GM12878 (cell line): Measurements from ENCODE around the gene SEMA4D.

Experiments
- CBX5 ChIP-seq: sonication (generic); IDR thresholded peaks from 2 replicates; pipeline ENCODE4 v1.6.1; 2016; ENCODE audit warnings: low read depth, moderate library complexity, mild to moderate bottlenecking, inconsistent platforms
- CTCF ChIP-seq, 3 experiments: IDR thresholded peaks in 2 of 3; conservative IDR thresholded peaks in 1 of 3; 2 replicates each; pipeline ENCODE4 v1.5.1; 2011; ENCODE audit warnings: low read depth in 3 of 3, low read length in 3 of 3, mild to moderate bottlenecking in 3 of 3, control low read depth in 2 of 3, moderate library complexity in 2 of 3, inconsistent platforms in 1 of 3, mixed read lengths in 1 of 3; ENCODE audit not compliant: control insufficient read depth in 2 of 3, insufficient read depth in 1 of 3; ENCODE audit errors: extremely low read depth in 1 of 3
- EP300 ChIP-seq, 2 experiments: fragments of 150-350 bp in 1 of 2; IDR thresholded peaks; 2 replicates each; pipeline ENCODE4 v1.6.1; 2011 to 2012; ENCODE audit warnings: low read depth in 2 of 2, low read length in 2 of 2, borderline replicate concordance in 1 of 2, improper control_type of control experiment in 1 of 2, inconsistent platforms in 1 of 2; ENCODE audit not compliant: control insufficient read depth in 1 of 2
- KAT2A ChIP-seq: conservative IDR thresholded peaks from 2 replicates; pipeline ENCODE4 v1.6.1; 2011; ENCODE audit warnings: low read depth, low read length; ENCODE audit not compliant: control insufficient read depth
- MAX ChIP-seq: IDR thresholded peaks from 2 replicates; pipeline ENCODE4 v1.6.1; 2012; ENCODE audit warnings: low read depth, low read length, improper control_type of control experiment
- NR2C2 ChIP-seq: IDR thresholded peaks from 2 replicates; pipeline ENCODE4 v1.6.1; 2011; ENCODE audit warnings: borderline replicate concordance, low read depth; ENCODE audit not compliant: control insufficient read depth, insufficient read length
- REST ChIP-seq: IDR thresholded peaks from 2 replicates; pipeline ENCODE4 v1.6.1; 2012; ENCODE audit warnings: mild to moderate bottlenecking, low read depth, low read length

- TF ChIP-seq CTCF (IDR thresholded peaks at IDR 0.05 in 2 of 3, conservative IDR thresholded peaks at IDR 0.05 in 1 of 3; ENCODE audit: control insufficient read depth in 2 of 3, extremely low read depth in 1 of 3, insufficient read depth in 1 of 3, low read depth in 3 of 3, low read length in 3 of 3) = no peak
- no peak for TF ChIP-seq KAT2A
- TF ChIP-seq EP300 (IDR thresholded peaks at IDR 0.05; ENCODE audit: borderline replicate concordance in 1 of 2, control insufficient read depth in 1 of 2, low read depth in 2 of 2, low read length in 2 of 2) = no peak
- no peak for TF ChIP-seq MAX
- no peak for TF ChIP-seq REST
- TF ChIP-seq NR2C2 = no peak
- TF ChIP-seq CBX5 = no peak
Observed at GRCh38 chr9:89529243-89530035, 31.5 kb upstream of the SEMA4D start.
